ENCODE results near the gene RNF151. TPM values are rescaled to one million over a fixed set of nuclear protein-coding genes. Genes with fewer than 3 reads are reported as not detected.

The RNF151 gene
- total RNA-seq, 1 donor from 2014 or later = not detected

DNA sequence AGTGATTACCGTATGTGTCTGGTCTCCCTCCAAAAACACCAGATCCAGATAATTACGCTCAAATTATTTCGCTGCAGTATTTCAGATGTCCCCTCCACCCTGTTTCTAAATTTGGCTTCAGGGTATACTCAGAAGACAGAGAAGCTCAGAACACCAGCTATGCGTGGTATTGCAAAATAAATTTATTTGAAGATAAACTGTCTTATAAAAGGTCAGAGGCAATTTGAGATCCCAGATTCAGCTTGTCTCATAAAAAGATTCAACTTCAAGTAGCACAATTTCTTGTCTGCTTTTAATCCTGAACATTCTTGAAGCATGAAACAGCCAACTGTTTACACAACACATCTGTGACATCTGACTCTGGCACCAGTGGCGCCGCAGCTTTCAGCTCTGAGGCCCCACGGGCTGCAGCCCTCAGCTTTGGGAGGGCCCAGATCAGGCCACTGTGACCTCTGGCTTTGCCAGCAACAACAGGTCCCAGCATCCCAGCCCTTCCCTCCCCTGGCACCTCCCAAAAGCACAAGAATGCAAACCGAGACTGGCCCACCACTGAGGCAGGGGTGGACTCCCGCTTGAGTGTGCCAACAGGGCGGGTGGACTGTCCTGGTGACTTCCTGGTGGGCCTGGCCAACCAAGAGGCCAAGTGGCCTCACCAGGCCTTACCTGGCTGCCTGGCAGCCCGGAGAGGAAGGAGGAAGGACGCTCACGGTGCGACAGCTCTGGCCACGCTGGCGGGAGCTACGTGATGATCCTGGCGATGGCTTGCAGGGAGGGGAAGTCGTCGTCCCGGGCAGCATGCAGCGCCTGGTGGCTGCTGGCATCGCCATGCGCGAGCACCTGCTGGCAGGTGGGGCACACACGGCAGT lies 31.1 kb downstream of the RNF151 start:
- no peak overlapping the region for H3K27ac Mint-ChIP-seq
- no peaks in the 10 kb centered on the region for H3K4me1 Mint-ChIP-seq
- peaks cover 20% of the 10 kb centered on the region for H3K36me3 Mint-ChIP-seq
- TF ChIP-seq, protein P1, sequence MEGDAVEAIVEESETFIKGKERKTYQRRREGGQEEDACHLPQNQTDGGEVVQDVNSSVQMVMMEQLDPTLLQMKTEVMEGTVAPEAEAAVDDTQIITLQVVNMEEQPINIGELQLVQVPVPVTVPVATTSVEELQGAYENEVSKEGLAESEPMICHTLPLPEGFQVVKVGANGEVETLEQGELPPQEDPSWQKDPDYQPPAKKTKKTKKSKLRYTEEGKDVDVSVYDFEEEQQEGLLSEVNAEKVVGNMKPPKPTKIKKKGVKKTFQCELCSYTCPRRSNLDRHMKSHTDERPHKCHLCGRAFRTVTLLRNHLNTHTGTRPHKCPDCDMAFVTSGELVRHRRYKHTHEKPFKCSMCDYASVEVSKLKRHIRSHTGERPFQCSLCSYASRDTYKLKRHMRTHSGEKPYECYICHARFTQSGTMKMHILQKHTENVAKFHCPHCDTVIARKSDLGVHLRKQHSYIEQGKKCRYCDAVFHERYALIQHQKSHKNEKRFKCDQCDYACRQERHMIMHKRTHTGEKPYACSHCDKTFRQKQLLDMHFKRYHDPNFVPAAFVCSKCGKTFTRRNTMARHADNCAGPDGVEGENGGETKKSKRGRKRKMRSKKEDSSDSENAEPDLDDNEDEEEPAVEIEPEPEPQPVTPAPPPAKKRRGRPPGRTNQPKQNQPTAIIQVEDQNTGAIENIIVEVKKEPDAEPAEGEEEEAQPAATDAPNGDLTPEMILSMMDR (IDR thresholded peaks at IDR 0.05; ENCODE audit: unreplicated experiment) = no peak
- DNase-seq (ENCODE audit: low spot score in 2 of 2, unreplicated experiment in 2 of 2) = no peak
- peaks cover 4% of the 10 kb centered on the region for H3K27me3 Mint-ChIP-seq (ENCODE audit: low read depth)
- H3K4me3 Mint-ChIP-seq = no peak overlapping the region
- no peaks in the 10 kb centered on the region for H3K9me3 Mint-ChIP-seq

GRCh38 chr16:1998360-1998835 lies 31.7 kb downstream of the RNF151 start:
- Mint-ChIP-seq H3K4me3 (no peak overlapping the region), H3K9me3 (no peaks in the 10 kb centered on the region), H3K27me3 (ENCODE audit: low read depth) (peaks cover 2% of the 10 kb centered on the region), H3K36me3 (peaks cover 20% of the 10 kb centered on the region), H3K4me1 (no peaks in the 10 kb centered on the region), H3K27ac (no peak overlapping the region)
- DNase-seq (ENCODE audit: low spot score in 2 of 2, unreplicated experiment in 2 of 2) = no peak
- TF ChIP-seq, protein P1 (IDR thresholded peaks at IDR 0.05; ENCODE audit: unreplicated experiment) = no peak

- TF ChIP-seq, protein P1 (IDR thresholded peaks at IDR 0.05; ENCODE audit: unreplicated experiment) = no peak
- Mint-ChIP-seq H3K36me3 (peaks cover 20% of the 10 kb centered on the region), H3K9me3 (no peaks in the 10 kb centered on the region), H3K4me3 (no peak overlapping the region), H3K27ac (no peak overlapping the region), H3K27me3 (ENCODE audit: low read depth) (no peaks in the 10 kb centered on the region), H3K4me1 (no peaks in the 10 kb centered on the region)
- DNase-seq (ENCODE audit: low spot score in 2 of 2, unreplicated experiment in 2 of 2) = no peak
These were observed 32.5 kb downstream of the RNF151 start for GRCh38 chr16:1998852-1999801.

DNA sequence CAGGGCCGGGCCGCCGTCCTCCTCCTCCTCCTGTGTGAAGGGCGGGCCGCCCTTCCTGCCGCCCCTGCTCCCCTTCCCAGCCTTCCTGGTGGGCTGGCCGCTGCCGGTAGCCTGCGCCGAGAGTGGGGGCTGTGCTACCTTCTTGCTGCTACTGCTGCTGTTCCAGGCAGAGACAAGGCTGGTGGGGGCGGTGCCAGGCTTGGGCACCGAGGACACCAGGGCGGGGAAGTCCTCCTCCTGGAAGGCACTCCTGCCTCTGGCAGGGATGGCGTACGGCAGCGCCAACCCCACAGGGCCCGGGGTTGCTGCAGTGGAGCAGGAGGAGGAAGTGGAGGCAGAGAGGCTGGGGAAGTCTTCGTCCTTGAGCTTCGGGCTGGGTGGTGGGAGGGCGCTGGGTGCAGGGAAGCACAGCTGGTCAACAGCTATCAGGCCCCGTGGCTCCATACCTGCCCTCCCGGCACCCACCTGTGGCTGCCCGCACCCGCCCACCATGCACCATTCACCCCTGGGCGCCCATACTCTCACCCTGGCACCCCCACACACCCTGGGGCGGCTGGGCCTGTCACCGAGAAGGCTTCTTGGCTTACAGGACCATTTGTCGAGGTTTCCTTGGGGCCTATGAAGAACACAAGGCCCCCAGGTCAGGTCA lies 33.3 kb downstream of the RNF151 start:
- Mint-ChIP-seq H3K9me3 (no peaks in the 10 kb centered on the region), H3K27ac (no peak overlapping the region), H3K4me1 (peaks cover 2% of the 10 kb centered on the region), H3K36me3 (peaks cover 20% of the 10 kb centered on the region), H3K27me3 (ENCODE audit: low read depth) (no peaks in the 10 kb centered on the region), H3K4me3 (no peak overlapping the region)
- TF ChIP-seq, protein P1 (IDR thresholded peaks at IDR 0.05; ENCODE audit: unreplicated experiment) = no peak
- DNase-seq (ENCODE audit: low spot score in 2 of 2, unreplicated experiment in 2 of 2) = no peak

DNA sequence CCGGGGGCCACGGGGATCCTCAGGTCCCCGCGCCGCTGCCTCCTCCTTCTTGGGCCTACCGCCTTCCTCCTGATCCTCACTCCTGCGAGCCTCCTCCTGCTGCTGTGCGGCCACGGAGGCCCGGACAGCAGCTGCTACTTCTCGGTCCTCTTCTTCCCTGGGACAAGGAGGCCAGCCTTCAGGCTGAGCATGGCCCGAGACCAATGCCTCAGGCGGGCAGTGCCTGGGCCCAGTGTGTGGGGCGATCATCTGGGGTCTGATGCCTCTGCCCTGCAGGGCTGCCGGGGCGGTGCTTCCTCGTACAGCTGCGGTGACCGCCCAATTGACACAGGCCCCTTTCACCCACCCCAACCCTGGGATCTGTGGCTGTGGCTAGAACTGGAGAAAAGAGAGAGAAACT lies 34.4 kb downstream of the RNF151 start:
- no peak overlapping the region for H3K27ac Mint-ChIP-seq
- H3K27me3 Mint-ChIP-seq (ENCODE audit: low read depth) = no peaks in the 10 kb centered on the region
- H3K36me3 Mint-ChIP-seq = peaks cover 13% of the 10 kb centered on the region
- H3K4me1 Mint-ChIP-seq = peaks cover 4% of the 10 kb centered on the region
- H3K4me3 Mint-ChIP-seq = no peak overlapping the region
- DNase-seq (ENCODE audit: low spot score in 2 of 2, unreplicated experiment in 2 of 2) = no peak
- H3K9me3 Mint-ChIP-seq = no peaks in the 10 kb centered on the region
- TF ChIP-seq, protein P1 (IDR thresholded peaks at IDR 0.05; ENCODE audit: unreplicated experiment) = no peak
